22Rv1 (cell line): ENCODE results near the gene KCNJ6.

ENCODE experiments used
- CTCF ChIP-seq: fragments of 450-650 bp; IDR thresholded peaks from 2 replicates; pipeline ENCODE4 v1.5.1; 2017; ENCODE audit warnings: mild to moderate bottlenecking
- ZFX ChIP-seq: fragments of 450-650 bp; IDR thresholded peaks from 2 replicates; pipeline ENCODE4 v1.6.1; 2017; ENCODE audit warnings: antibody characterized with exemption, borderline replicate concordance

- peak; percentile 58 for TF ChIP-seq CTCF
- no peak for TF ChIP-seq ZFX
Observed at GRCh38 chr21:37642493-37642892, 273.8 kb downstream of the KCNJ6 start.
